GM12878 (cell line): Measurements from ENCODE around the gene DDR1.
"Not testable (repeated sequence)": the region's sequence is repeated elsewhere in the genome, so short reads cannot be mapped to it uniquely, and the experiment has no call there.

ENCODE experiments used
- ATF7 ChIP-seq: fragments of 450-650 bp; IDR thresholded peaks from 2 replicates; pipeline ENCODE4 v1.6.1; 2016; ENCODE audit warnings: low read depth, mild to moderate bottlenecking
- CHD2 ChIP-seq: IDR thresholded peaks from 2 replicates; pipeline ENCODE4 v1.6.1; 2011; ENCODE audit warnings: low read depth, low read length, improper control_type of control experiment, borderline replicate concordance
- CTCF ChIP-seq, 3 experiments: IDR thresholded peaks in 2 of 3; conservative IDR thresholded peaks in 1 of 3; 2 replicates each; pipeline ENCODE4 v1.5.1; 2011; ENCODE audit warnings: low read depth in 3 of 3, low read length in 3 of 3, mild to moderate bottlenecking in 3 of 3, control low read depth in 2 of 3, moderate library complexity in 2 of 3, inconsistent platforms in 1 of 3, mixed read lengths in 1 of 3; ENCODE audit not compliant: control insufficient read depth in 2 of 3, insufficient read depth in 1 of 3; ENCODE audit errors: extremely low read depth in 1 of 3
- FOS ChIP-seq: IDR thresholded peaks from 3 replicates; pipeline ENCODE4 v1.6.1; 2011; ENCODE audit warnings: borderline replicate concordance; ENCODE audit not compliant: insufficient read length; ENCODE audit errors: extremely low read depth
- FOXM1 ChIP-seq: IDR thresholded peaks from 2 replicates; pipeline ENCODE4 v1.6.1; 2012; ENCODE audit warnings: low read depth, mild to moderate bottlenecking, inconsistent platforms, low read length, moderate library complexity
- MXI1 ChIP-seq: fragments of 150-350 bp; IDR thresholded peaks from 2 replicates; pipeline ENCODE4 v1.6.1; 2011; ENCODE audit warnings: low read depth, mild to moderate bottlenecking, inconsistent platforms, low read length, improper control_type of control experiment
- PRDM15 ChIP-seq: fragments of 450-650 bp; formaldehyde crosslinking; IDR thresholded peaks from 2 replicates; pipeline ENCODE4 v1.4.0; 2020; ENCODE audit warnings: mild to moderate bottlenecking, moderate library complexity
- TBL1XR1 ChIP-seq: IDR thresholded peaks from 2 replicates; pipeline ENCODE4 v1.6.1; 2012; ENCODE audit warnings: low read depth, low read length, improper control_type of control experiment
- TF ChIP-seq, protein P1 (sequence below): fragments of 450-650 bp; IDR thresholded peaks from 2 replicates; pipeline ENCODE4 v1.6.1; 2017; ENCODE audit warnings: borderline replicate concordance

DNA sequence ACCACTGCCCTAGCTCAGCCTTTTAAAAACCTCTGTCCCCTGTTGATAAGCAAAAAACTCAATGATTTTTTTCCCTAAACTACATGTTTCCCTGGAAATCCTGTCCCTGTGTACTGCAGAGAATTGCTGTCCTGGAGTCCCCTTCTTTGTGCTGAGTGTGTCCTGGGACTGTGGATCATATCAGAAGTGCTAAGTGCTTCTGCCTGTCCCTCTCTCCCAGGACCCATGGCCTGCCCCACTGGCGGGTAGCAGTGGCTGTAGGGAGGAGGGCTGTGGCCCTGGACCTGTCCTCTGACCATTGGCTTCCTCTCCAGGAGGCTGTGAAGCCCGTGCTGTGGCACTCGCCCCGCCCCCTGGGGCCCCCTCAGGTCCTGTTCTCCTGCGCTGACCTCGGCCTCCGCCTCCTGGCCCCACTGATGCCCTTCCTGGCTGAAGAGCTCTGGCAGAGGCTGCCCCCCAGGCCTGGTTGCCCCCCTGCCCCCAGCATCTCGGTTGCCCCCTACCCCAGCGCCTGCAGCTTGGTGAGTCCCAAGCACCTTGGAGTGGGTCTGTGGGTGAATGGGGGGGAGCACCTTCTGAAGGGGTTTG lies 39.8 kb downstream of the DDR1 start:
- not testable (repeated sequence) for TF ChIP-seq CTCF (IDR thresholded peaks at IDR 0.05 in 2 of 3, conservative IDR thresholded peaks at IDR 0.05 in 1 of 3; ENCODE audit: control insufficient read depth in 2 of 3, extremely low read depth in 1 of 3, insufficient read depth in 1 of 3, low read depth in 3 of 3, low read length in 3 of 3); ATF7; PRDM15 (CRISPR knock-in tag); MXI1; CHD2; FOXM1; FOS; TBL1XR1
- TF ChIP-seq, protein P1, sequence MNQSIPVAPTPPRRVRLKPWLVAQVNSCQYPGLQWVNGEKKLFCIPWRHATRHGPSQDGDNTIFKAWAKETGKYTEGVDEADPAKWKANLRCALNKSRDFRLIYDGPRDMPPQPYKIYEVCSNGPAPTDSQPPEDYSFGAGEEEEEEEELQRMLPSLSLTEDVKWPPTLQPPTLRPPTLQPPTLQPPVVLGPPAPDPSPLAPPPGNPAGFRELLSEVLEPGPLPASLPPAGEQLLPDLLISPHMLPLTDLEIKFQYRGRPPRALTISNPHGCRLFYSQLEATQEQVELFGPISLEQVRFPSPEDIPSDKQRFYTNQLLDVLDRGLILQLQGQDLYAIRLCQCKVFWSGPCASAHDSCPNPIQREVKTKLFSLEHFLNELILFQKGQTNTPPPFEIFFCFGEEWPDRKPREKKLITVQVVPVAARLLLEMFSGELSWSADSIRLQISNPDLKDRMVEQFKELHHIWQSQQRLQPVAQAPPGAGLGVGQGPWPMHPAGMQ = not testable (repeated sequence)
